ENCODE data around the gene MED17.

MED17 gene

DNA sequence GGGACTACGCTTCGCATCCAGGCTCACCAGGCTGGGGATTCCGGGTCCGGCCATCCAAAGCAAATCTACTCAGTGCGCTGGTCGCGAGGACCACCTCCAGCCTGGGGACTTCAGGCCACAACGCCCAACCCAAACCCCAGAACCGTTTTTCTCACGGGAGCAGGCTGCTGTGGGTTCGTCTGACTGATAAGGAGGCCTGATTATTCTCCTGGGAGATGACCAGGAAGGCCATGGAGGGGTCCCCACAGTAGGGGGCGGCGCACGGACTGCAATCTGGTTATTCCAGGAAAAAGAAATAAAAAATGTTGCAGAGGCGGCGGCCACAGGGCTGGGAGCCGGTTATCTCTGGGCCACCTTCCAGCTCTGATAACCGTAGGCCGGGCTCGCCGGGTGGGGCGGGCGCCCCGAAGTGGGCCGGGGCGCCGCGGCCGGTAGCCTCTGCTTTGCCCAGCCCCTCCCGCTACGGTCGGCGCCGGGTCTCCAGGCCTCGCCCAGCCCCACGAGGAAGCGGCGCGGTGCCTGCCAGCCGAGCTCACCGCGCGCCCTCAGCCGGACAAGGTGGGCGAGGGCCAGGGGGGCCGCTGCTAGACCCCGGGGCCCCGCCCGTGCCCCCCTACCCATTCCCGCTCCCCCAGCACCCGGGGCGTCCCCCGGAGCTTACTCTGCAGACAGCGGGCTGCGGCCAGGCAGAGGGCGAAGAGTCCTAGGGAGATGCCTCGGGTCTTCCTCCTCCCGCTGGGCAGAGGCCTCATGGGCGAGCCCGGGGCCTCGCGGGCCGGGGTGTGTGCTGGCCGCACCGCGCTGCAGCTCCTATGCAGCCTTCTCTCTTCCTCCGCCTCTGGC lies 65.9 kb downstream of the MED17 start:
- DNase-seq (ENCODE audit: low spot score) = no peak

DNA sequence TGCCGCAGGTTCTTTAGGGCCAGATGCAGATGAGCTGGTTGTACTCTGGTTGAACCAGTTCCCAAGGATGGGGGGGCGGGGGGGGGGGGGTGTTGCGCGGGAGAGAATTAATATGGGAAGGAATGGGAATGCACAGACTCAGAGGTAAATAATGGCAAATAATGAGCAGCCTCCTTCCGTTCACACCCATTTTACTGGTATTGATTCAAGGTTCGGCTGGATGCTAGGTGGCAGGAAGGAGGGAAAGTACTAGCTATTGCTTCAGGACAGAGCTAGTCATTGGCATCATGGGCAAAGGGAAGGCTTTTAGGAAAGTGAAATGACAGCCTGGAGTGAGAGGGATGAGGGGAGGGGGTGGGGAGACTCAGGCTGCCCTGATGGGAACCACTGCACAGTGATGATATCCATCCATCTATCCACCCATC lies 66.5 kb downstream of the MED17 start, which contains the start of gene VSTM5:
VSTM5 (minus strand) TSS at position 25 of the 425 bp plus-strand sequence. CDS start 116 bp downstream, outside the sequence.
- DNase-seq (ENCODE audit: low spot score) = no peak

DNA sequence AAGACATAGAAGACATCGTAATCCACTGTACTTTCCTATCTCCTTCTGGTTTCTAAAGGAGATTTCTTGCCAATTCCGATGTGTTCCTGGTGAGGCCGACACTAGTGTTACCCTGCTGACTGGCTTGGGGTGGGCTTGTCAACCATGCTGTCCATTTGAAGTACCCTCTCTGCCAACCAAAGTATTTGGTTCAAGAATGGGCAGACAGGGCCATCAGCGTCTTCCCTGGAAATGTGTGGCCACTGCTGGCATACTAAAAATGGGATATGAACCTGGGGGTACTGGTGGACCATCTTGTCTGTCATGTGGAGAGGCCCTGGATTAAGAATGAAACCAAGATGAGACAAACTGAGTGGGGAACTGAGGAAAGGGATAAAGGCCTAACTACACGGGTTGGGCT lies 68.2 kb downstream of the MED17 start:
- no peak for DNase-seq (ENCODE audit: low spot score)

DNA sequence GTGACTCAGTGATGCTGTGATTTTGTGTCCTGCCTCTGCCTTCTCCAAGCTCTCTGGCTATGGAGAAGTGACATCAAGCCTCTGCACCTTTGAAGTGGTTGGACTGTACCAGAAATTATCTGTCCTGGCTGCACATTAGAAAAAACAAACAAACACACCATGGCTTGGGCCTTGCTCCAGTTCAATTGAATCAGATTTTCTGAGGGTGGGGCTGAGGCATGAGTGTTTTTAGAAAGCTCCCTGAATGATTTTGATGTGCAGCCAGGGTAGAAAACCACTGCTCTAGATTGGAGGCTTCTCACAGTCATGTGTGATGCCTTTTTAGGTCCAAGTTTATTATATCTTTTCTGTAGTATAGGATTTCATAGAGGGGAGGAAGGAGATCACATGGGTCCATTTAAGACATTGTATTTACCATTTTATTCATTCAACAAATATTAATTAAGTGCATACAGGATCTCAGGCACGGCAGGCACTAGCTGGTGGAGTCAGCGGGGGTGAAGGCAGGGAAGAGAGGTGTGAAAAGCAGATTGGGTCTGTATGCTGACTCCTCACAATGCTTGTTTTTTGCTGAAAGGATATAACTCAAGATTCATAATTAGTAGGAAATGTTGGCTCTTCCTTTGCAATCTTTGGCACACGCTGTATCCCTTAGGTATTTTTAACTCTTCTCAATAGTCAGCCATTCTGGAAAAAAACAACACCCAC lies 73.5 kb downstream of the MED17 start:
- DNase-seq (ENCODE audit: low spot score) = no peak

DNA sequence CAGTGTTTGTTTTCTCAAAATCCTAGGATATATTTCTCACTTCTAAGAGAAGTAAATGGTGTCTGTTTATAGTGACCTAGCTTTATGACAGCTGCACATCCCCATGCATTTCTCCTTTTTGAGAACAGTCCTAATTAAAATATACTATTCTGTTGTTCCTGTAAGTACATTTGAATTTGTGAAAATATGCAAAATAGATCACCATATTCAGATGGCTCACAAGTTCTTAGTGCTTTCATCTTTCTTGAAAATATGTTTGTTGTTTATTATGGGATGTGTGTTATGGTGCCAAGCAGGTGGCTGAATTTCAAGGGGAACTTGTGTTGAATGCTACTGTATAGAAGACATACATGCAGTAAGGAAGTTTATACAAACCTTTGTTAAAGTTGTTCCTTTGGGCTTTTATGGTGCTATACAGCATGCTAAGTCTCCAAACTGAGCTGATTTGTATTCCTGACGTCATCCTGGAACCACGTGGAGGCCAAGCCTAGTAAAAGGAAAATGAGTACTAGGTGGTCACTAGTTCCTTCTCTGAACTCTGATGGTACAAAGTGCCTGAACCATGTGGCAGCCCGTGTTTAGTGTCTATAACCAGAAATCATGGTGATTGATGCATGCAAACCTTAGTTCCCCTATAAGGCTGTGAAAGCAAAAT lies 74.2 kb downstream of the MED17 start:
- no peak for DNase-seq (ENCODE audit: low spot score)

DNA sequence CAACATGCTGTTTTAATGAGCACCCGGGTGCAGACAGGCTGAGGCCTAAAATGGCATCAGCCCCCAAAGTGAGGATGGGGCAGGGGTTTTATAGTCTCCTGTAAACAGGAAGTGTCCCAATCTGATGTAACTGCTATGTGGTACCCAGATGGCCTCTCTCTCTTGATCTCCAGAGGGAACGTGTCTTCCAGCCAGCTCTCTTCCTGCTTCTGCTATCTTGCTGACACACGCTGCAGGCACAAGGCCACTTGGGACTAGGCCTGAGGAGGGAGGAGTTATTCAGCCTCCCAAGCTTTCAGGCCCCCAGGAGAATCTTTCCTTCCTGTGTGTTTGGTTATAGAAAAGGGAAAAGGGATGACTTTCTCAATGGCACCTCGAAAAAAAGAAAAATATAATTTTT lies 77.7 kb downstream of the MED17 start:
- DNase-seq (ENCODE audit: low spot score) = no peak

Data from pons (tissue), 1 donor.